Hindlimb muscle (tissue), 1 donor: Measurements from ENCODE around the gene CD38. TPM values are rescaled to one million over a fixed set of nuclear protein-coding genes. Genes with fewer than 3 reads are reported as not detected.
"Not testable (repeated sequence)": the region's sequence is repeated elsewhere in the genome, so short reads cannot be mapped to it uniquely, and the experiment has no call there.

Experiments
- DNase-seq: peaks from one replicate; pipeline ENCODE4 v3.0.0-alpha.2; 2013
- polyA plus RNA-seq: library from polyadenylated mRNA; unstranded; fragments of 120-200 nt; gene quantifications from one replicate; pipeline ENCODE4 v1.2.1, GENCODE V29; 2013; ENCODE audit not compliant: insufficient read length

Gene CD38
- 1.3 TPM for polyA plus RNA-seq

DNA sequence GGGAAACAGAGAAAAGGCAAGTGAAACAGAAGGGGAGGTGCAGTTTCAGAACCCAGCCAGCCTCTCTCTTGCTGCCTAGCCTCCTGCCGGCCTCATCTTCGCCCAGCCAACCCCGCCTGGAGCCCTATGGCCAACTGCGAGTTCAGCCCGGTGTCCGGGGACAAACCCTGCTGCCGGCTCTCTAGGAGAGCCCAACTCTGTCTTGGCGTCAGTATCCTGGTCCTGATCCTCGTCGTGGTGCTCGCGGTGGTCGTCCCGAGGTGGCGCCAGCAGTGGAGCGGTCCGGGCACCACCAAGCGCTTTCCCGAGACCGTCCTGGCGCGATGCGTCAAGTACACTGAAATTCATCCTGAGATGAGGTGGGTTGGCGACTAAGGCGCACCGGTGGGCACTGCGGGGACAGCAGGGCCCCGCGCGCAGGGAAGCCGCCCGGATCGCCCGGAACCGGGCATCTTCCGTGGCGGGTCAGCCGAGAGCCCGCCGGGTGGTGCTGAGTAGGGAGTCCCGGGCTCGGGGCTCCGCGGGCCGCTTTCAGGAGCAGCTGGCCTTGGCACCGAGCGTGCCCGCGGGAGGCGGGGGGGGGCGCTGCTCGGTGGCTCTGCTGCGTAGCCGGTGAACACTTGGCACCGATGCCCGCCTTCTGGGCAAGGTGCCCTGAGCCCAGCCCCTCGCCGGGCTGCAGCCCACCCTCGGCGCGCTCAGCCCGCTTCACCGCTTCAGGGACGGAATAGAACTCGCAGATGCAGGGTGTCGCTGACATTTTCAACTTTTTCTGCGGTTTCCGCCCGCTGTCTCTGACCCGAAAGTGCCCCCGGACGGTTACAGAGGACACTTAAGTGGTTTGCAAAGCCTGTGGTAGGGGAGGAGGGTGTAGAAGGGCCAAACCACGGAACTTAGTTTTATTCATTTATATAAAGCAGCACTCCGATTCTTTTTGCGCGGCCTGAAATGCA lies at the start of gene CD38:
TSS of gene CD38 (plus strand) at position 40 of the 953 bp plus-strand sequence. CDS start at position 127, 87 bp downstream.
- peak; percentile 24 for DNase-seq

DNA sequence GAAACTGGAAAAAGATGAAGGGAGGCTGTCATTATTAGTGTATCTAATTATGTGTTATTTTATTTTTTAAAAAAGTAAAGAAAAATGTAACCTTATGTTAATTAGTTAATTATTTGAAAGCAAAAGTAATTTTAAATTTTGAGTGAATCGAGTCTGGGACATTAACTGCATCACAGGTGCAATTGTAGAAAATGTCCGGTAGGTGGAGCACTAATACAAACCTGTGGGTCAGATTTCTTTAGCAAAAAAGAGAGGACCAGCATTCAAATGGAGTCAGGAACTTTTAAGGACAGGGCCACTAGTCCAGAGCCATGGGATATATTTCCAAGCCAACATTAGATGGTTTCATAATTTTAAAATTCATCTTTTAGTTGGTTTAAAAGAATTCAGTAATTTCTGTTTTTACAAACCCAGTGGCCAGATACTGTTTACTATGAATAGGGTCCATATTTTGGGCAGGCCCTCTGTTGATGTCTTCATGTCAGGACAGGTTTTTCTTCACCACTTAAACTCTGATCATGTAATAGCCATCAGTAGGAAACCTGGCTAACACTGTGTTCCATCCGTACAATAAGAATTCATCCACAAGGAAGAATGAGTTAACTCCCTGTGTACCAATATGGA lies 48.1 kb upstream of the CD38 start:
- no peak for DNase-seq

DNA sequence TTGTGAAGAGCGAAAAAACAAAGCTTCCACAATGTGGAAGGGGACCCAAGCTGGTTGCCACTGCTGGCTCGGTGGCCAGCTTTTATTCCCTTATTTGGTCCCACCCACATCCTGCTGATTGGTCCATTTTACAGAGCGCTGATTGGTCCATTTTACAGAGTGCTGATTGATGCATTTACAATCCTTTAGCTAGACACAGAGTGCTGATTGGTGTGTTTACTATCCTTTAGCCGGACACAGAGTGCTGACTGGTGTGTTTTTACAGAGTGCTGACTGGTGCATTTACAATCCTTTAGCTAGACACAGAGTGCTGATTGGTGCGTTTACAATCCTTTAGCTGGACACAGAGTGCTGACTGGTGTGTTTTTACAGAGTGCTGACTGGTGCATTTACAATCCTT lies 45.1 kb upstream of the CD38 start:
- DNase-seq, result not testable (repeated sequence)

DNA sequence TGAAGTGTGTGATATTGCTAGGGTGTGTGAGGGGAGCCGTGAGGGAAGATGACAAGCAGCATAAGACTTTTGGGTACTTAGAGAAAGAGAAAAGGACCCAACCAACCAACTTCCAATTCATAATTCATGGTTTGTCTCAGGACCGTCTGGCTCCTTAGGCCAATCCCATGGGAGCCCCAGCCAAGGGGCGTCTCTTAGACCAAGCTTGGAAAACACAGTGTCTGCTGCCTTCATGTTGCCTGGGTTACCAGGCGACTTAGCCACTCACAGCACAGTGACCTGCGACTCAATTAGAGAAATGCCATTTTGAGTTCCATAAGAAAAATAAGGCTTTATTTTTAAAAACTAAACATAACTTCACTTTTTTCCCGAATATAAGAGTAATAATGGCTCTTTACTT lies 42.6 kb upstream of the CD38 start:
- no peak for DNase-seq

DNA sequence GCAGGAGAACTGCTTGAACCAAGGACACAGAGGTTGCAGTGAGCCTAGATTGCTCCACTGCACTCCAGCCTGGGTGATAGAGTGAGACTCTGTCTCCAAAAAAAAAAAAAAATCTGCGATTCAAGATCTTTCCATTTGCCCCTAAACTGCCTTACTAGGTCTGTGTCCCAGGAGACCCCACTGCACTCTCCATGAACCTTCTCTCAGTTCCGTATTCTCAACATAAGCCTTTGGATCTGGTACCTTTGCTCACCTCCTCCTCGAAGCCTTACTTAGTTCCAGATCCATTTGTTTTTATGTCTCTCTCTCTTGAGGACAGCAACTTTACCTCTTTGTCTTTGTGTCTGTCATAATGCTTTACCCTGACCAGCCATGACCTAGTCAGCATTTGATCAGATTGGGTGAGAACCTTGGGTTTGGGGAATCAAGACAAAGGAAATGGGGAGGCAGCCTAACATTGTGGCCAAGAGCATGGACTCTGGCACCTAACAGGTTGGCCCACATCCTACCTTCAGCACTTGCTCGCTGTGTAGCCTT lies 41.5 kb upstream of the CD38 start:
- DNase-seq, result no peak

GRCh38 chr4:15737255-15737654 lies 40.9 kb upstream of the CD38 start:
- DNase-seq, result no peak

DNA sequence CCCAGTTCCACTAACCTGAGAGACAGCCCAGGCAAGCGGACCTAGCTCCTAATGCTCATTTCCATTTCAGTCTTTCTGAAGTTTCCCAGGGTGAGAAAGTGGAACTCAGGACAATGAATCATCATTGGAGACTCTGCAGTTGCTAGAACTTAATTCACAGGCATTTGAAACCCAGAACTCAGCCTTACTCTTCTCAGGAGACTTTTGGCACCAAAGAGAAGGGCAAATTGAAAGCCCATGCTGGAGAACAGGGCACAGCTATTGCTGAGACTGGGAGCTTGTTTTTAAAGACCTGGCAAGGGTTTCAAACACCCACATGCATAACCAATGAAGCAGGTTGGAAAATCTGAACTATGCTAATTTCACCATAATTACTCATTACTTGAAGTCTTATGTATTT lies 39.3 kb upstream of the CD38 start:
- DNase-seq, result no peak

GRCh38 chr4:15740764-15741404 lies 37.2 kb upstream of the CD38 start:
- no peak for DNase-seq

DNA sequence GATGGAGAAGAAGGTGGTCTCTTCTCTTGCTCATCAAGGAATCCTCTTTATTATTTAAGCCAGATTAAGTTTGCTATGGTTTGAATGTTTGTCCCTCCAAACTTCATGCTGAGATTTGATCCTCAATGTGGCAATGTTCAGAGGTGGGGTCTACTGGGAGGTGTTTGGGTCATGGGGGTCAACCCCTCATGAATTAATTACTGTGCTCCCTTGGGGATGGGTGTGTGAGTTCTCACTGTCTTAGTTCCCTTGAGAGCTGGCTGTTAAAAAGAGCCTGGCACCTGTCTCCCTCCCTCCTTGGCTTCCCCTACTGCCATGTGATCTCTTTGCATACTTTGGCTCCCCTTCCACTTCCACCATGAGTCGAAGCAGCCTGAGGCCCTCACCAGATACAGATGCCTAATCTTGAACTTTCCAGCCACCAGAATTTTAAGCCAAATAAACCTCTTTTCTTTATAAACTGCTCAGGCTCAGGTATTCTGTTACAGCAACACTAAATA lies 36.0 kb upstream of the CD38 start:
- DNase-seq, result no peak

DNA sequence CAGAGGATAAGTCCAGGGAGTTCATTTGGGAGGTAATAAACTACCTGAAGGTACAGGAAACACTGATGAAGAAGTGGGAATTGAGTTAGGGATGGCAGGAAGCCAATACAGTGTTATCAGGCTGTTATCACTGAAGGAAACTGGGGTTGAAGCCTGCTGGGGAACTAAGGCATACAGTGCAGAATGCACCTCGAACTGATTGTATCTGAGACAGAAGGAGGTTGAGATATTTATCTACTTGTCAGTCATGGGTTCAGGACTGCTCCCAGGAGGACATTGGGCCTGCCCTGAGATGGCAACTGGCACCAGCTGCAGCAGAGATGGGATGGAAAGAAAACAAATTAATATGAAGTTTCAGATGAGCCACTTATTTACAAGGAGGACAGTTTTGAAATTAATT lies 35.5 kb upstream of the CD38 start:
- DNase-seq, result no peak

- DNase-seq, result no peak
Observed at GRCh38 chr4:15744016-15744545, 34.0 kb upstream of the CD38 start.

GRCh38 chr4:15746110-15746509 lies 32.0 kb upstream of the CD38 start:
- DNase-seq, result no peak

GRCh38 chr4:15749001-15749400 lies 29.1 kb upstream of the CD38 start:
- no peak for DNase-seq

GRCh38 chr4:15751153-15751552 lies 27.0 kb upstream of the CD38 start:
- DNase-seq, result no peak

DNA sequence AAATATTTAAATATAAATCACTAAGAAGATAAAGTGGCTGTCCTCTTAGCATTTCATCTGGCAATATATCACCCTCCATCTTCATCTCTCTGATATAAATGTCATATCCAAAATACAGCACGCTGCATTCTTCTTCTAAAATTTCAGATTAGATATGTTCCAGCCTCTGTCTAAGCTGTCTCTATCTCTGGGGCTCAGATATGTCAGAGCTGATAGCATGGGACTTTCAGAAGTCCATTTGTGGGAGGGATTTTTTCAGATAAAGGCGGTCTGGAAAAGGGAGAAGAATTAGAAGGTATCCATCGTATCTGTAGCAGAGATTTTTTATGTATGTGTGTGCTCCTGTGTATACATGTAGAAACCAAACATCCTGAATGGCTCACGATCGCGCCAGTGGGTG lies 25.0 kb upstream of the CD38 start:
- DNase-seq, result no peak

DNA sequence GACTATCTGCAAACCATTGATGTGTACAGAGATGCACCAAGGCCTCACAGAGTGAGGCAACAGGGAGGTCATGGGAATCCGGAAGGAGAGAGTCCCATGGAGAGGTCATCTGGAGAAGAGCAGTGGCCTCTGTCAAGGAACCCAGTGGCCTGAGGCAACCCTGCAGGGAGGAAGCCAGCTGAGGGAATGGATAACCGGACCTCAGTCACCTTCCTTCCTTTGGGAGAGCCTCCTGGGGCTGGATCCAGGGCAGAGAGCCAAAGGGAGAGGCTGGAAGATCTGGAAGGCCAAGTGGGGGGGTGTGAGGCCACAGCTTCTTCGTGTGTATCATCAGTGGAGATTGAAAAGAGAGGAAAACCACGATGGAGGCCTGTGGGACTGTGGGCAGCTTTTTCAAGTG lies 24.3 kb upstream of the CD38 start:
- no peak for DNase-seq

GRCh38 chr4:15754323-15754722 lies 23.8 kb upstream of the CD38 start:
- no peak for DNase-seq

DNA sequence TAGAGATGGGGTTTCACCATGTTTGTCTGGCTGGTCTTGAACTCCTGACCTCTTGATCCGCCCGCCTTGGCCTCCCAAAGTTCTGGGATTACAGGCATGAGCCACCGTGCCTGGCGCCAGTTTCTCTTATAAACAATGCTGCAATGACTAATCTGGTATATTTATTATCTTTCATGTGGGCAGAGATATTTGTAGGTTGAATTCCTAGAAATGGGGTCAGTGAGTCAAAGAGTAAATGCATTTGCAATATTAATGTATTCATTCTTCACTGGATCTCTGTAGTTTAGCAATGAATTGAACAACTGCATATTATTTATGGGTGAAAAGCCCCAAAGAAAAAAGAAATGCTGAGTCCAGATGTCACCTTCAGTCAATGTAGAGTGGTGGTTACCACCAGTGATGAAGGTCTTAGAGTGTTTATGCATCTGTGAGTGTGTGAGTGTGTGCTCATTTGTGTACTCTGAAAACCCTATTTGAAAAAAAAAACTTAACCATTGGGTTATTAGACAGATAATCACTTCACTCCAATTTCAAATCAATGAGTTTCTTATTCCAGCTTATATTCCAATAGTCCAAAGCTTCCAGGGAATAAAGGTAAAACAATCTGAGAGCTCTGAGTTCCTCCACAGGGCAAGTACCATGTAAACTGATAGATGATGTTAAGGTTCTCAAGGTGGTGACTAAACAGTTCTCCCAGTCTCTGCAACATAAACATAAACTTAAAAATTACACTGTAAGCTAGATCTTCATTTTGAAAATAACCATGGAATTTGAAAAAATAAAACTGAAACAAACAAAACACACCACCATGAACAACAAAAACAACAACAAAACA lies 22.6 kb upstream of the CD38 start:
- no peak for DNase-seq

DNA sequence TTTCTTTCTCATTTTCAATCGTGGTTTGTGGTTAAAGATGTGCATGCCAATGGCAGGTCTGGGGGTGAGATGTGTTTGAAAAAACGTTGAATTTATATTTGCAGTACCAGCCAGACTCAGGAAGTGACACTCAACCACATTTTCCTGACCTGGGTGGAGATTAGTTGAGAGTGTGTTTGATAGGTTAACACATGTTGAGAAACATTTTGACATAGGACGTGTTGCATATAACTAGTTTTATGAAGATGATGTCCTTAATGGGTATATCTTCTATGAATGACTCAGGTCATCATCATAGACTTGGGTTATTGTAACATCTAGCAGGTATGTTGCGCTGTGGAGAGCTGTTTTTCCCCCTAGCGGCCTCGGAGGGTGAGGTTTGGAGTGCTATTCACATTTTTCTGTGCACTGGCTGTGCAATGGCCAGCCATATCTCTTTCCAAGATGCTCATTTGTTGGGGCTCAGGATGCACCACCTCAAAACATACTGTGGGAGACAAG lies 21.7 kb upstream of the CD38 start:
- no peak for DNase-seq

- DNase-seq, result no peak
Observed at GRCh38 chr4:15757054-15757453, 21.1 kb upstream of the CD38 start.

DNA sequence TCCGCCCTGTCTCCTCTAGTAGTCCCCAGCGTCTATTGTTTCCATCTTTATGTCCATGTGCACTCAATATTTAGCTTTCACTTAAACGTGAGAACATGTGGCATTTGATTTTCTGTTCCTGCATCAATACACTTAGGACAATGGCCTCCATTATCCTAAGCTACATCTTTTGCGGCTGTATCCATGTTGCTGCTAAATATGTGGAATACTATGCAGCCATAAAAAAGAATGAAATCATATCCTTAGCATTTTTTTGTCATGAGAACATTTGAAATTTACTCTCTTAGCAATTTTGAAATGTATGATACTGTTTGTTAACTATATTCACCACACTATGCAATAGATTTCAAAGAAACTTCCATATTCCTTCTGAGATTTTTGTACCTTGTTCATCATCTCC lies 19.8 kb upstream of the CD38 start:
- no peak for DNase-seq

- not testable (repeated sequence) for DNase-seq
Observed at GRCh38 chr4:15762460-15762859, 15.7 kb upstream of the CD38 start.
